HUES48 (cell line): ENCODE measurements around the gene MAPK1.
"Not testable (repeated sequence)": the region's sequence is repeated elsewhere in the genome, so short reads cannot be mapped to it uniquely, and the experiment has no call there.

Experiments
- H3K27ac ChIP-seq: one replicate; pipeline ENCODE4 v1.7.0; 2013; ENCODE audit warnings: low read depth, low read length, inconsistent platforms
- H3K27me3 ChIP-seq: 2 replicates; pipeline ENCODE4 v1.6.1; 2013; ENCODE audit warnings: mild to moderate bottlenecking, low read length; ENCODE audit not compliant: control insufficient read depth, insufficient read depth
- H3K36me3 ChIP-seq: 2 replicates; pipeline ENCODE4 v1.6.1; 2013; ENCODE audit warnings: low read length; ENCODE audit not compliant: control insufficient read depth, insufficient read depth
- H3K4me1 ChIP-seq: 2 replicates; pipeline ENCODE4 v1.6.1; 2013; ENCODE audit warnings: mild to moderate bottlenecking, low read length; ENCODE audit not compliant: control insufficient read depth, insufficient read depth
- H3K4me3 ChIP-seq: 2 replicates; pipeline ENCODE4 v1.5.1; 2013; ENCODE audit warnings: mild to moderate bottlenecking, low read depth, low read length
- H3K9ac ChIP-seq: 2 replicates; pipeline ENCODE4 v1.6.1; 2013; ENCODE audit warnings: mild to moderate bottlenecking, low read depth, low read length, moderate library complexity
- H3K9me3 ChIP-seq: 2 replicates; pipeline ENCODE4 v1.6.1; 2013; ENCODE audit warnings: low read length; ENCODE audit not compliant: control insufficient read depth, insufficient read depth

Gene MAPK1

GRCh38 chr22:21797444-21798221 is 69.8 kb downstream of the MAPK1 start:
- no peaks in the 10 kb centered on the region for H3K27me3 ChIP-seq
- H3K27ac ChIP-seq: no peak overlapping the region
- H3K4me1 ChIP-seq: no peaks in the 10 kb centered on the region
- H3K36me3 ChIP-seq: peaks cover 69% of the 10 kb centered on the region
- no peaks in the 10 kb centered on the region for H3K9me3 ChIP-seq
- no peak overlapping the region for H3K9ac ChIP-seq
- no peak overlapping the region for H3K4me3 ChIP-seq

DNA sequence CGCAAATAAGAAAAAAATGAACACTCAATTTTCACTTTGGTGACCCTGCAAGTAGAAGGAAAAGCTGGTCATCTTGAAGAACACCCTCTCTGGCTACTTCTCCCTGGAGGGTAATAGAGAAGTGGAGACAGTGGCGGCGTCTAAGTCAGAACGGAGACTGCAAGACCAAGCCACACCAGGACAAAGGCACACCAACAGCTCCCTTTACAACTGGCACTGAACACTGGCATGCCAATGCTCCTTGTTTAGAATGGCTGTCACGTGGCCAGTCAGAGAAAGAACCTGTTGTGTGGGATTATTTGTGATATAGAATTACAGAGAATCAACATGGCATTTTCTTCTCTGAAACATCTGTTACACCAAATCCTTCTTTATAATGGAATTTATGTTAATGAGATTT is 70.6 kb downstream of the MAPK1 start:
- Histone ChIP-seq H3K9ac (no peak overlapping the region), H3K4me1 (no peaks in the 10 kb centered on the region), H3K9me3 (no peaks in the 10 kb centered on the region), H3K27me3 (no peaks in the 10 kb centered on the region), H3K36me3 (peaks cover 69% of the 10 kb centered on the region), H3K4me3 (no peak overlapping the region), H3K27ac (no peak overlapping the region)

- no peaks in the 10 kb centered on the region for H3K27me3 ChIP-seq
- H3K9me3 ChIP-seq: no peaks in the 10 kb centered on the region
- no peak overlapping the region for H3K4me3 ChIP-seq
- H3K9ac ChIP-seq: no peak overlapping the region
- peaks cover 70% of the 10 kb centered on the region for H3K36me3 ChIP-seq
- H3K27ac ChIP-seq: no peak overlapping the region
- no peaks in the 10 kb centered on the region for H3K4me1 ChIP-seq
These were observed 71.2 kb downstream of the MAPK1 start for GRCh38 chr22:21796231-21796630.

- not testable (repeated sequence) for H3K9me3 ChIP-seq, H3K4me1 ChIP-seq, H3K27me3 ChIP-seq, H3K9ac ChIP-seq, H3K4me3 ChIP-seq, H3K27ac ChIP-seq
- H3K36me3 ChIP-seq: peaks cover 64% of the 10 kb centered on the region
These were observed 73.7 kb downstream of the MAPK1 start for GRCh38 chr22:21793716-21794115.

DNA sequence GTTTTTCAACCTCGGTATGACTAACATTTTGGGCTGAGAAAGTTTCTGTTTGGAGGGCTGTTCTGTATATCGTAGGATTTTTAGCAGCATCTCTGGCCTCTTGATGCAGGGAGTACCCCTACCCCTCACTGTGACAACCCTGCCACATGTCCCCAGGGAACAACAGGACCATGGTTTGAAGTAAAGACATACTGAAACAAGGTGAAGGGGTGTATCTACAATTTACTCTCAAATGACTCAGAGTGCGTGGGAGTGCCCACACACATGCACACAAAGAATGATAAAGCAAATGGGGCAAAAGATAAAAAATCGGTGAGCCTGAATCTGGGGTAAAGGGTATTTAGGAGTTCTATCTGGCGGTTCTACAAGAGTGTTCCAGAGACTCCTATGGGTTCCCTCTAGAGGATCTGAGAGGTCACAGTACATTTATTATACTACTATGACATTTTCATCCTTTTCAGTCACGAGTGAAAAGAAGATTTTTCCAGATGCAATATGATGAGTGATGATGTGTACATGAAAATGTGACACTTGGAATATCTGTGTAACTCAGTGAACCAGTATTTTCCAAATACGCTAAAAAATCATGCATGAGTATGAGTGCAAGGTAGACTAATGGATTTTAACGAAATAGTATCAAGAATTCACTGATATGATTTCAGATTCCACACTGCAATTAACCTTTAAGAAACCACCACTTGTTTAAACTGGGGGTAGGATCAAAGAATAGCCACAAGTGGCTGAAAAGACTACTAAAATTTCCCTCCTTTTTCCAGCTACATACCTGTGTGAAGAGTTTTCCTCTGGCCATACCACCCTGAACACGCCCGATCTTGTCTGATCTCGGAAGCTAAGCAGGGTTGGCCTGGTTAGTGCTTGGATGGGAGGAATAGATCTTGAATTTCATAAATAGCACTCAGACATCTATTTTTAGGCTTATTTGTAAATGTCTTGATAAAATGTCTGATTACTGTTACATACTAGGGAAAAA is 75.5 kb downstream of the MAPK1 start:
- no peak overlapping the region for H3K9ac ChIP-seq
- H3K9me3 ChIP-seq: no peaks in the 10 kb centered on the region
- no peaks in the 10 kb centered on the region for H3K4me1 ChIP-seq
- H3K27me3 ChIP-seq: no peaks in the 10 kb centered on the region
- H3K27ac ChIP-seq: no peak overlapping the region
- H3K4me3 ChIP-seq: no peak overlapping the region
- peaks cover 66% of the 10 kb centered on the region for H3K36me3 ChIP-seq

DNA sequence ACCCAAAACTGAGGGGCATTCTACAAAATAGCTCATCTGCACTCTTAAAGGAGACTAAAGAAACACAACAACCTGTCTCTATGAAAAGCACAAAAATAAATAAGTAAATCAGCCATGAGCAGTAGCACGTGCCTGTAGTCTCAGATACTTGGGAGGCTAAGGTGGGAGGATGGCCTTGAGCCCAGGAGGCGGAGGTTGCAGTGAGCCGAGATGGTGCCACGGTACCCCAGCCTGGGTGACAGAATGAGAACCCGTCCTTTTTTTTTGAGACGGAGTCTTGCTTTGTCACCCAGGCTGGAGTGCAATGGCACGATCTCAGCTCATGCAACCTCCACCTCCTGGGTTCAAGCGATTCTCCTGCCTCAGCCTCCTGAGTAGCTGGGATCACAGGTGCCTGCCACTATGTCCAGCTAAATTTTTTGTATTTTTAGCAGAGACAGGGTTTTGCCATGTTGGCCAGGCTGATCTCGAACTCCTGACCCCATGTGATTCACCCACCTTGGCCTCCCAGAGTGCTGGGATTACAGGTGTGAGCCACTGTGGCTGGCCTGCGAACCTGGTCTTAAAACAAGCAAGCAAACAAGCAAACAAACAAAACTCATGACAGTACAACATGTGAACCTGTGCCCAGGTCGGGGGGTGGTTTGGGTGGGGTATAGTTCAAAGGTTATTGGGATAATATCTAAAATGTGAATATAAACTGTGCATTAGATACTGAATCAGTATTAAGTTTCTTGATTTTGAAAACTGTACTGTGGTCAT is 76.4 kb downstream of the MAPK1 start:
- not testable (repeated sequence) for H3K4me1 ChIP-seq, H3K27me3 ChIP-seq, H3K9me3 ChIP-seq, H3K4me3 ChIP-seq, H3K27ac ChIP-seq, H3K9ac ChIP-seq
- H3K36me3 ChIP-seq: peaks cover 67% of the 10 kb centered on the region

DNA sequence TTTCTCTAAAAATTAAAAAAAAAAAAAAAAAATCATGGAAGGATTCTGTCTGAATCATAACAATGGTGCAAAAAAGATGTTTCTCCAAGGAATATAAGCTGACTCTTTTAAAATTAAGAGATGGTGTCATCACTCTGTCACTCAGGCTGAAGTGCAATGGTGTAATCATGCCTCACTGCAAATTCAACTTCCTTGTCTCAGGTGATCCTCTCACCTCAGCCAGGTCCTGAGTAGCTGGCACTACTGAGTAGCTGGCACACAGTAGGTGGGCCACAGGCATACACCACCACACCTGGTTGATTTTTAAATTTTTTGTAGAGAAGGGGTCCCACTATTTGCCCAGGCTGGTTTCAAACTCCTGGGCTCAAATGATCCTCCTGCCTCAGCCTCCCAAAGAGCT is 77.1 kb downstream of the MAPK1 start:
- H3K9ac ChIP-seq: no peak overlapping the region
- H3K36me3 ChIP-seq: peaks cover 63% of the 10 kb centered on the region
- H3K27me3 ChIP-seq: no peaks in the 10 kb centered on the region
- no peaks in the 10 kb centered on the region for H3K4me1 ChIP-seq
- no peak overlapping the region for H3K4me3 ChIP-seq
- H3K9me3 ChIP-seq: no peaks in the 10 kb centered on the region
- H3K27ac ChIP-seq: no peak overlapping the region

DNA sequence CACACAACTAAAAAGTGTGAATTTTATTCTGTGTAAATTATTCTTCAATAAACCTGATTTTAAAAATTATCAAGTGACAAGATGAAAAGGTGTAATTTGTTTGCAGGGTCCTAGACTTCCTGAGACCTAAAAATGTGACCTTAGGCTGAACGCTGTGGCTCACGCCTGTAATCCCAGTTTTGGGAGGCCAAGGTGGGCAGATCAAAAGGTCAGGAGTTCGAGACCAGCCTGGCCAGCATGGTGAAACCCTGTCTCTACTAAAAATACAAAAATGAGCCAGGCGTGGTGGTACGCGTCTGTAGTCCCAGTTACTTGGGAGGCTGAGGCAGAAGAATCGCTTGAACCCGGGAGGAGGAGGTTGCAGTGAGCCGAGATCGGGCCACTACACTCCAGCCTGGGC is 79.9 kb downstream of the MAPK1 start:
- not testable (repeated sequence) for H3K4me3 ChIP-seq, H3K27ac ChIP-seq, H3K9me3 ChIP-seq, H3K9ac ChIP-seq, H3K4me1 ChIP-seq, H3K27me3 ChIP-seq
- peaks cover 71% of the 10 kb centered on the region for H3K36me3 ChIP-seq

- Histone ChIP-seq H3K36me3 (peaks cover 50% of the 10 kb centered on the region), H3K9ac (no peak overlapping the region), H3K4me1 (no peaks in the 10 kb centered on the region), H3K27me3 (no peaks in the 10 kb centered on the region), H3K9me3 (no peaks in the 10 kb centered on the region), H3K4me3 (no peak overlapping the region), H3K27ac (no peak overlapping the region)
These were observed 87.2 kb downstream of the MAPK1 start for GRCh38 chr22:21780259-21780658.

- Histone ChIP-seq H3K9me3 (no peaks in the 10 kb centered on the region), H3K36me3 (peaks cover 42% of the 10 kb centered on the region), H3K4me1 (no peaks in the 10 kb centered on the region), H3K4me3 (no peak overlapping the region), H3K27ac (no peak overlapping the region), H3K9ac (no peak overlapping the region), H3K27me3 (no peaks in the 10 kb centered on the region)
These were observed 88.0 kb downstream of the MAPK1 start for GRCh38 chr22:21779444-21779843.
